Gastroesophageal sphincter (tissue), 2 donors: ENCODE data around the gene NUDT8.

Source experiments
- EP300 ChIP-seq: sonication (generic); formaldehyde crosslinking; IDR thresholded peaks from one replicate; pipeline ENCODE4 v1.6.1; 2017; ENCODE audit warnings: antibody characterized with exemption, mild to moderate bottlenecking
- POLR2A ChIP-seq, 2 donors: fragments of 450-650 bp; IDR thresholded peaks; one replicate each; pipeline ENCODE4 v1.6.1; 2017; ENCODE audit warnings: antibody characterized with exemption in 2 of 2, mild to moderate bottlenecking in 2 of 2, moderate library complexity in 1 of 2
- POLR2AphosphoS5 ChIP-seq: sonication (generic); formaldehyde crosslinking; IDR thresholded peaks from one replicate; pipeline ENCODE4 v1.6.1; 2017; ENCODE audit warnings: antibody characterized with exemption

GRCh38 chr11:67634366-67635230 lies 4.9 kb upstream of the NUDT8 start:
- TF ChIP-seq EP300, result no peak
- TF ChIP-seq POLR2AphosphoS5, result no peak
- no peak for TF ChIP-seq POLR2A (IDR thresholded peaks at IDR 0.05)
